Adrenal gland (tissue), 12 donors: Measurements from ENCODE around the gene KIF21B. TPM values are rescaled to one million over a fixed set of nuclear protein-coding genes. Genes with fewer than 3 reads are reported as not detected.
A peak's percentile ranks its signal among the peaks of the same experiment; 100 is the strongest.

Source experiments
- DNase-seq, 7 donors: peaks; one replicate each; pipeline ENCODE4 v3.0.0-alpha.2; 2019 to 2020
- H3K27ac ChIP-seq, 5 donors: fragments of 200-600 bp; sonication (generic) in 4 of 5; 1 replicate in 3 of 5; 2 replicates in 2 of 5; pipeline versions ENCODE4 v1.5.1 to v1.8.0; 2016 to 2020; ENCODE audit warnings: mild to moderate bottlenecking in 1 of 5
- H3K27me3 ChIP-seq: fragments of 200-600 bp; 2 replicates; pipeline ENCODE4 v1.8.0; 2021
- H3K36me3 ChIP-seq, 2 donors: fragments of 200-600 bp; replicated peaks in 1 of 2; 1 replicate in 1 of 2; 2 replicates in 1 of 2; pipeline versions ENCODE4 v1.5.1 to v1.8.0; 2018 to 2022
- H3K4me1 ChIP-seq, 2 donors: fragments of 200-600 bp; replicated peaks in 1 of 2; 1 replicate in 1 of 2; 2 replicates in 1 of 2; pipeline versions ENCODE4 v1.5.1 to v1.8.0; 2018 to 2021
- H3K4me3 ChIP-seq, 4 donors: fragments of 200-600 bp; sonication (generic) in 3 of 4; one replicate each; pipeline ENCODE4 v1.5.1; 2016 to 2018
- H3K9me3 ChIP-seq, 3 donors: fragments of 200-600 bp; sonication (generic) in 1 of 3; replicated peaks in 1 of 3; 1 replicate in 2 of 3; 2 replicates in 1 of 3; pipeline versions ENCODE4 v1.5.1 to v1.8.0; 2016 to 2021
- CTCF ChIP-seq, 6 experiments: fragments of 450-650 bp in 4 of 6; fragments of 200-600 bp in 2 of 6; sonication (generic) in 1 of 6; IDR thresholded peaks; 1 replicate in 5 of 6; 2 replicates in 1 of 6; pipeline versions ENCODE4 v1.5.1 to v1.8.0; 2016 to 2021; ENCODE audit warnings: antibody characterized with exemption in 6 of 6, mild to moderate bottlenecking in 2 of 6, moderate library complexity in 1 of 6
- POLR2A ChIP-seq, 2 donors: fragments of 450-650 bp; IDR thresholded peaks; one replicate each; pipeline ENCODE4 v1.6.1; 2017; ENCODE audit warnings: antibody characterized with exemption in 2 of 2, mild to moderate bottlenecking in 2 of 2, moderate library complexity in 1 of 2
- WGBS, 4 donors: extraction: QIAGEN DNeasy Blood & Tissue Kit in 2 of 4; methylation state at CpG; one replicate each; pipeline versions ENCODE4 v1.1.5 to v1.1.7; 2013 to 2017; 5-methylcytosine and 5-hydroxymethylcytosine counted together
- intact Hi-C, 2 donors: fragments of 100-400 bp; cut with DNase I; formaldehyde crosslinking; loops; one replicate each; pipeline versions ENCODE4 v1.14.1 to v1.15.0; 2022 to 2023
- polyA plus RNA-seq, 3 donors: library from polyadenylated mRNA; stranded (reverse); fragments of 200-250 nt in 2 of 3; fragments of 350-450 nt in 1 of 3; fragmentation: Illumina TruSeq in 1 of 3; extraction: RNeasy Lipid Tissue Mini Kit (QIAGEN cat#74804) in 1 of 3; gene quantifications; one replicate each; pipeline ENCODE4 v1.2.3, GENCODE V29; 2013 to 2014
- total RNA-seq, 9 donors: library from RNA; depleted of rRNA in 4 of 9; stranded (reverse); fragments of >200 nt in 4 of 9; fragments of 120-200 nt in 1 of 9; fragmentation: NEBNext Ultra II Directional in 1 of 9; extraction: Animal tissue kit (Norgen Biotek cat#: 25700) in 1 of 9; gene quantifications; one replicate each; pipeline versions ENCODE4 v1.1.0 to v1.2.4, GENCODE V29; 2013 to 2023
- donor health status: healthy with polysubstance abuse.
- donor health status: Bipolar disorder and iron deficiency.
- donor health status: DM: yes; HTN: yes; CAD: no.
- donor health status: DM: no; HTN: no; CAD: no.
- donor health status: DM: no; HTN: no; CAD: no.
- donor health status: DM: yes; HTN: yes; CAD: no.

The KIF21B gene
- total and polyA plus RNA-seq, 12 donors: 0.28 to 2.8 (median 1.3) TPM

GRCh38 chr1:201022820-201023516 is 546 bp downstream of the KIF21B start:
- Histone ChIP-seq H3K4me3 (peak overlapping the region in 2 of 4 donors; percentile 32 to 75), H3K27ac (peak overlapping the region in 1 of 5 donors; percentile 49), H3K4me1 (peaks cover 5 to 32% of the 10 kb centered on the region in 2 donors), H3K9me3 (no peaks in the 10 kb centered on the region), H3K27me3 (no peaks in the 10 kb centered on the region), H3K36me3 (no peaks in the 10 kb centered on the region)
- no peak for TF ChIP-seq POLR2A (IDR thresholded peaks at IDR 0.05)
- no peak for TF ChIP-seq CTCF (IDR thresholded peaks at IDR 0.05)
- WGBS, 4 donors: 7 to 71% (median 18%) methylated on average over 3 to 55 of the region's 56 CpGs
- no peak for DNase-seq
- intact Hi-C loops: no loop called here

- Histone ChIP-seq H3K27ac (peak overlapping the region in 1 of 5 donors; percentile 5), H3K4me3 (peak overlapping the region in 1 of 4 donors; percentile 75), H3K27me3 (no peaks in the 10 kb centered on the region), H3K9me3 (no peaks in the 10 kb centered on the region), H3K4me1 (peaks cover 5 to 27% of the 10 kb centered on the region in 2 donors), H3K36me3 (no peaks in the 10 kb centered on the region)
- TF ChIP-seq POLR2A (IDR thresholded peaks at IDR 0.05) (no peak), CTCF (IDR thresholded peaks at IDR 0.05) (no peak)
- 61 to 94% (median 82%) methylated on average over 2 of the region's 2 CpGs for WGBS, 4 donors
- no peak for DNase-seq
- intact Hi-C loops: no loop called here
Observed at GRCh38 chr1:201022493-201022819, 1.1 kb downstream of the KIF21B start.

- no peak for DNase-seq
- 76 to 86% (median 81%) methylated on average over 6 to 7 of the region's 7 CpGs for WGBS, 4 donors
- TF ChIP-seq CTCF (IDR thresholded peaks at IDR 0.05) (no peak), POLR2A (IDR thresholded peaks at IDR 0.05) (no peak)
- H3K4me3 ChIP-seq: no peak overlapping the region
- intact Hi-C loops: no loop called here
- no peaks in the 10 kb centered on the region for H3K36me3 ChIP-seq
- H3K9me3 ChIP-seq: no peaks in the 10 kb centered on the region
- H3K27me3 ChIP-seq: no peaks in the 10 kb centered on the region
- no peak overlapping the region for H3K27ac ChIP-seq
- peaks cover 5 to 21% of the 10 kb centered on the region in 2 donors for H3K4me1 ChIP-seq
Observed at GRCh38 chr1:201021630-201022492, 1.7 kb downstream of the KIF21B start.
